Stimulated activated CD8-positive, alpha-beta memory T cell treated with anti-CD3 and anti-CD28 coated beads, Interleukin-7, amount 100 ng/mL, for 48 hours (primary cell): ENCODE data around the gene GADD45G.

Source experiments
- DNase-seq, 2 donors: peaks; one replicate each; pipeline ENCODE4 v3.0.0-alpha.2; 2020; ENCODE audit warnings: low read depth in 1 of 2; ENCODE audit errors: extremely low read depth in 1 of 2

The GADD45G gene, protein sequence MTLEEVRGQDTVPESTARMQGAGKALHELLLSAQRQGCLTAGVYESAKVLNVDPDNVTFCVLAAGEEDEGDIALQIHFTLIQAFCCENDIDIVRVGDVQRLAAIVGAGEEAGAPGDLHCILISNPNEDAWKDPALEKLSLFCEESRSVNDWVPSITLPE

DNA sequence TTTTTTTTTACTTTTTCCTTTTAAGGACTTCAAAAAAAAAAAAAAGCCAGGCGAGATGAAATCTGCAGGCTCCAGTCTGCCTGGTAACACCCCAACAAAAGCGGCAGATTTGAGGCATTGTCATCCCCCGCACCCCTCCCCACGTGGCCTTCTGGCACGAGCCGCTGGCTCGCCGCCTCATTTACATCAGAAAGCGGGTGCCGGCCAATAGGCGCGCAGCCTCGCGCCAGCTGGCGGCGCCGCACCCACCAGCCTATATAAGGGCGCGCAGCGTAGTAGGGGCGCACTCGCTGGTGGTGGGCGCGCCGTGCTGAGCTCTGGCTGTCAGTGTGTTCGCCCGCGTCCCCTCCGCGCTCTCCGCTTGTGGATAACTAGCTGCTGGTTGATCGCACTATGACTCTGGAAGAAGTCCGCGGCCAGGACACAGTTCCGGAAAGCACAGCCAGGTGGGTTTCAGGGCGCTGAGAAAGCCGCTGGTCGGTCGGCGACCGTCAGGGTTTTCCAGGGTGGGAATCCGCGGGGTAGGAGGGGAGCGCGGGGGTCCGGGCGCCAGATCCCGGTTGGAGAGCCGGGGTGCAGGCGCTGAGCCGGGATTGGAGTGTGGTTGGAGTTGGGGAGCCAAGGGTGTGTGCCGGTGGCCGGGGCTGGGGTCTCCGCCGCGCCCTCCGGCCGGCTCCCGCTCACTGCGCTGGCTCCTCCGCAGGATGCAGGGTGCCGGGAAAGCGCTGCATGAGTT, at the start of gene GADD45G:
TSS of gene GADD45G (plus strand) at position 284 of the 736 bp plus-strand sequence. CDS start at position 394, 110 bp downstream.
- DNase-seq: peak; percentile 60 to 84

DNA sequence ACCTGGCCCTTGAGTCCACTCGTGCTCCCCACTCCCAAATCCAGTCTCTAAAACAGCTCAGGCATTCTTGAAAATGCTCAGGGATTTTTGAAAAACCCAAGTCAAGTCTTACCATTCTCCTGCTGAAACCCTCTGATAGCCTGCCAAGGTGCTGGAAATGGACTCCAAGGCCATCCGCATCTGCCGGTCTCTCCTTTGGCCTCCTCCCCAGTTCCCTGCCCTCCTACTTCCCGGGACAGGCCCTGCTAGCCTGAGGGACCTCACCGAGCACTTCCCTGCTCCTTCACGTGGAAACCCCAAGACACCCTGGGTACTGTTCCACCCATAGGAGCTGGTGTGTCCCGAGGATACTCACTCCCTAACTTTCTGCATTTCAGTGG, 49.8 kb upstream of the GADD45G start:
- no peak for DNase-seq

DNA sequence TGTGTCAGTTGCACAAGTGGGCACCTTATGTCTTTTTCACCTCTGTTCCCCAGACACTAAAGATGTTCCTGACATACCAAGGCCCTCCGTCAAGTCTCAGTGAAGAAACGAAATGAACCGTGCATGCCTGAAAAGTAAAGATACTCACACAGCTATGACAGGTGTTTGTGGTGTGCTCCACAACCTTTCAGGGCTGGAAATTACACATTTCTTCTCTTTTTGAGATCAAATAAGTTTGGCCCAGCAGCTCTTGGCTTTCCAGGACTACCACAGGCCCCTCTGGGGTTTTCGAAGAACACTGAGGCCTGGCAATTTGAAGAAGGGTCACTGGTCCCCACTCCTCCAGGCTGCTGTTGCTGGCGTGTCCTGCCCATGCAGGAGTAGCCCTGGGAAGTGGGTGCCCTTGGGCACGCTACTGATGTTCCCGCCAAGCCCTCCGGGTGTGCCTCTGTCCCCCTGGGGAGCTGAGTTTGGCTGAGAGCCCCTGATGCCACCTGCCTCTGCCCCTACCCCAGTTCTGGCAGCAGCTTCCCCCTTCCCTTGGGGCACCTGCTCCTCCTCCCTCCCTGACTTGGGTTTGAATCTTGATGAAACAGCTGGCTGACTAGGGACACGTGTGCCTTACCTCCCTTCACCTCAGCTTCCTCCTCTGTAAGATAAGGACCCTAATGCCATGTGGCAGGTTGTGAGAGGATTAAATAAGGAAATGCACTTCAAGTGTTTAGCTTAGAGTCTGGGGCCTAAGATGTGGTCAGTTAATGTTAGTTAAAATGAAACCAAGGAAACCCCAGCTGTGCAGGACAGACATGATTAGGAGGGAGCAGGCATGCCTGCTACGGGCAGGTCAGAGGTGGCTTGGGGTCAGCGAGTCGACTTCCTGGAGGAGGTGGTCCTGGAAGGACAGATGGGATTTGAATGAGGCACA, 49.1 kb upstream of the GADD45G start:
- DNase-seq: no peak

DNA sequence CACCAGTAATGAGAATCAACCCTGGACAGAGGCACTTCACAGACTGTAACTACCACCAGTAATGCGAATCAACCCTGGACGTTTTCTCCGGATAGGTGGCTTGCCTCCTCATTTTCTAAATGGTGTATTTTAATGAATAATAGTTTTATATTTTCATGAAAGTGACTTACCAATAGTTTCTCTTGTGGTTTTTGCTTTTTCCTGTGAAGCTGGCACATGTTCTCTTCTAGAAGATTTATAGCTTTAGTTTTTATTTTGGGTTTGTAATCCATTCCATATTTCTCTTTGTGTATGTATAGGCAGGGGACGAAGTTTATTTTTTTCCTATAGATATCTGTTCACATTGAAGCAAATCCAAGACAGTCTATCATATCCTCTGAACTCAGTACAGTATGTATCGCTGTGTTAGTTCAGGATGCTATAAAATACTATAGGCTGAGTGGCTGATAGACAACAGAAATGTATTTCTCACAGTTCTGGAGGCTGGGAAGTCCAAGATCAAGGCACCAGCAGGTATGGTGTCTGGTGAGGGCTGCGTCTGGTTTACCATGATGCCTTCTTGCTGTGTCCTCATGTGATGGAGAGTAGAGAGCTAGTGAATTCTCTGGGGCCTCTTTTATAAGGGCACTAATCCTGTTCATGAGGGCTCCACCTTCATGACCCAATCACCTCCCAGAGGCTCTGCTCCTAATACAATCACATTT, 46.5 kb upstream of the GADD45G start:
- DNase-seq: no peak

DNA sequence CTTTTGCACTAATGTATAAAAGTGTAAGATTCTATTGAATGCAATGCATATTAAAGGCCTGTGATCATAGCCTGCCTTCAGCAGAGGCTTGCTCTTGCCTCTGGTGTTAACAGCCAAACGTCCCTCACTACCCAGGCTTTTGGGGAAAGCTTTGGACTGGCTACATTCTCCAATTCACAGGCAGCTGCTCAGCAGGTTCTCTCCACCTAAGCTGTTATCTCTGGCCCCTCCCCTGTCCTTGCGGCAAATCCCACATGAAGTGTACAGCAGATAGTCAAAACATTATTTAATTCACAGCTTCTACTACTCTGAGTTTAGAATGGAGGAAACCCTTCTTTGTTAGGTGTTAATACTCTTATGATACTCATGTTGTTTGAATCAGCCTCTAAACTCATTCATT, 45.9 kb upstream of the GADD45G start:
- no peak for DNase-seq

DNA sequence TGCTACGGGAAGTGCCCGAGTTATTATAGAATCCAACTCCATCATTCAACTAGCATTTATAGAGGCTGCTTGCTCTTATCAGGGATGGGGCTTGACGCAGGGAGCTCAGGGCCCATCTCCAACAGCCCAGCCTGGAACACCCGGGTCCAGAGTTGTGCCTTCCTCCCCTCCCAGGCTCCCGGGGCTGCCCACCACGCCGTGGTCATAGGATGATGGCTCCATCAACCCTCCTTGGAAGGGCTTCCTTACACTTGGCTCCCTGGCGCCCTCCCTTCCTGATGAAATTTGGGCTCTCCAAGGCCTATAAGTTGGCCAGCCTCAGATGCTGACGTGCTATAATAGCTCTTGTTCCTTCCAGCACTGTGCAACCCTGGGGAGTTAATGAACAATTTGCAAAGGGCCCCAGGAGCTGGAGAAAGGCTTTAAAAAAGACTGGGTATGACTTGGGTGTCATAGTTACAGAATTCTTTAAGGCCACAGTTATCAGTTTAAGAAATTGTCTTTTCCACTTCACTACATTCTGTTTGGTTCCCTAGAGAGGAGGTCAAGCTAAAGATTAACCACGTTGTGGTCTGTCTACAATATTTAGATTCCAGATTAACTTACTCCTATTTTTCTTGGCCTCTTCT, 42.5 kb upstream of the GADD45G start:
- no peak for DNase-seq

DNA sequence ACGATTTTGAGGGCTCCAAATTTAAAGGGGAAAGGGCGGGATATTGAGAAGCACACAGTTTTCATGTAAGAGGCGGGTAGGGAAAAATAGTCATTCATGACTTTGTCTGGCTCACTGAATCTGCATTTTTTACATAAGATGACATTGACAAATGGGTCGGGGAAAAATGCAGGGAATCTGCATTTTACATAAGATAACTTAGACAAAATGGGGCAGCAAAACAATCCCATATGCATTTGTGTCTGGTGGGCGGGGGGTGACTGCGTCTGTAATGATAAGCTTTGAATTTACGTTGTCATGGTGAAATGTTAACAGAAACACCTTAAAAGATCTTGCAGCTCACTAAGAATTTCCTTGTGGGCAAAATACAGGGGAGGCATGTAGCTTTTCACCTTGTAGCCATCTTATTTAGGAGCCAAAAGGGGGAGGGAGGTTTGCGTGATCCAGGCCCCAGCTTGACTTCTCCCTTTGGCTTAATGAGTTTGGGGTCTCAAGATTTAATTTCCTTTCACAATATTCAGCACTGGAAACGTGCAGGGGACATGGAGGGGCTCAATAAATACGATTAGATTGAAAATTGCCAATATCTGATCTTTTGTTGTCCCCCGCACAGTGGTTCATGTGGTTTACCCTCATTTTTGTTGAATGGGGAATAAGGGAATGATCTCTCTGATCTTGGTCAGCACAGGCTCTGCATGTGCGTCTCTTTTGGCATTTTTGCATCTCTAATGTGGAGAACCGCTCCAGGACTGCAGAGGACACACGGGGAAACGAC, 41.1 kb upstream of the GADD45G start:
- DNase-seq: no peak

DNA sequence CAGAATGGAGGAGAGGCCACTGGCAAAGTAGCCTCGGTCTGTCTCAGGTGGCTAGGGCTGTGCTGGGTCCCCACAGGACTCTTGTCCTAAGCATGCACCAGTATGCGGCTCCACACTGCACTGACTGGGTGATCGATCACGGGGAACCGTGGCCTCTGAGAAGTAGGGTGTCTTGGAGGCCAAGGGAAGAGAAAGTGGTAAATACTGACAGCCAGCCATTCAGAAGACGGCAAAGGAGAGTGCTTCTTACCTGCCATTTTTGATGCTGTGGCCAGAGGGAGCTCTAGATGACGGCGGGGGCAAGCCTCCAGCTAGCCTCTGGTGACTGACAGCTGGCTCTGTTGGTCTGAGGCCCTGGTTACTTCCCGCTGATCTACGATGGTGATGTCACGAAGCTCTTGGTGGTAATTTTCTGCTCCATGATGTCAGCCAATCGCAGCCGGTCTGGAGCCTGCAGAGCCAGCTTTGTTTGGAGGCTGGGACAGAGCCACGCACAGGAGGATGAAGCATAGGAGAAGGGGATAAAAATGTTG, 40.4 kb upstream of the GADD45G start:
- DNase-seq: no peak

DNA sequence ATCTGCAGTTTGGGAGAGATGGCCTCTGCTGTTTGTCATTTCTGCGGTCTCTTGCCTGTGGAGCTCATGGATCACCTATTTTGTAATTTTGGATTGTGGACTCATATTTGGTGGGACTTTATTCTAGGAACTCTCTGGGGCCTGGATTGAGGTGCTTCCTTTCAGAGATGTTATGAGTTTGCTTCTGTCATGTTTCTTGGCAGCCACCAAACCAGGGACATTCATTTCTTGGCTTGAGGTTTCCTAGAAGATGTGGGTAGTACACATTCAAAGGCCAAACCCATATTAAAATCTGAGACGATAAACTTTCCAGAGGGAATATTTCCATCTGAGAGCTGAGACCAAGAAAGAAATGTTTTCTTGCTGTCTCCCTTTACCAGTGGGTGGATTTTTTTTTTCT, 37.2 kb upstream of the GADD45G start:
- DNase-seq: no peak

DNA sequence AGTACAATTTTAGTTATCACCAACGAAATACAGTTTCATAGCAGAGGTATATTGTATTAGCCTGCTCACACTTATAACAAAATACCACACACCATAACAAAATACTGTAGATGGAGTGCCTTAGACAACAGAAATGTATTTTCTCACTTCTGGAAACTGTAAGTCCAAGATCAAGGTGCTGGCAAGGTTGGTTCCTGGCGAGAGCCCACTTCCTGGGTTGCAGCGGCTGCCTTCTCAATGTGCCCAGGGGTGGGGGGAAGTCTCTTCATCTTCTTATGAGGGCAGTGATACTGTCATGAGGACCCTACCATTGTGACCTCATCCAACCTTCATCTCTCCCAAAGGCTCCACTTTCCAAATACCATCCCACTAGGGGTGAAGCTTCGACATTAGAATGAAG, 30.5 kb upstream of the GADD45G start:
- no peak for DNase-seq

DNA sequence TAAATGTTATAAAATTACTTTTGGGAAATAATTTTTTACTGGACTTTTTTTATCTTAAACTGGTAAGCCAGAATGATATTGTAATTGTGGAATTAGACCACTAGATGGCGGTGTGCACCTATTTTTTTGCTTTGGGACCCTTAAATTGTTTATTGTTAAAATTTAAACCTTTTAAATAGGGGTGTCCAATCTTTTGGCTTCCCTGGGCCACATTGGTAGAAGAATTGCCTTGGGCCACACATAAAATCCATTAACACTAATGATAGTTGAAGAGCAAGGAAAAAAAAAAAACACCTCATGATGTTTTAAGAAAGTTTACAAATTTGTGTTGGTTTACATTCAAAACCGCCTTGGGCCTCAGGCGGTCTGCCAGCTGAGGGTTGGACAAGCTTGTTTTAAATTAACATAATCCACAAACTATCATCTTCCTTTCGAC, 28.4 kb upstream of the GADD45G start:
- DNase-seq: no peak

DNA sequence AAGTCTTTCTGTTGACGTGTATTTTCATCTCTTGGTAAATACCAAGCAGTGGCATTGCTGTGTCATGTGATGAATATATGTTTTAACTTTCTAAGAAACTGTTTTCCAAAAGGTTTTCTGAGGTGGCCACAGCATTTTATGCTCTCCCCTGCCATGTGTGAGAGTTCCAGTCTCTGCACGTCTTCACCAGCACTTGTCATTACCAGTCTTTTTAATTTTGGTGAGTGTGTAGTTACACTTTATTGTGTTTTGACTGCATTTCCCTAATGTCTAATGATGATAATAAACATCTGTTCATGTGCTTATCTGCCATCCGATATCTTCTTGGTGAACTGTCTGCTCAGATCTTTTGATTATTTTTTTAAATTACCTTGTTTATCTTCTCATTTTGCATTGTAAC, 27.4 kb upstream of the GADD45G start:
- DNase-seq: no peak

DNA sequence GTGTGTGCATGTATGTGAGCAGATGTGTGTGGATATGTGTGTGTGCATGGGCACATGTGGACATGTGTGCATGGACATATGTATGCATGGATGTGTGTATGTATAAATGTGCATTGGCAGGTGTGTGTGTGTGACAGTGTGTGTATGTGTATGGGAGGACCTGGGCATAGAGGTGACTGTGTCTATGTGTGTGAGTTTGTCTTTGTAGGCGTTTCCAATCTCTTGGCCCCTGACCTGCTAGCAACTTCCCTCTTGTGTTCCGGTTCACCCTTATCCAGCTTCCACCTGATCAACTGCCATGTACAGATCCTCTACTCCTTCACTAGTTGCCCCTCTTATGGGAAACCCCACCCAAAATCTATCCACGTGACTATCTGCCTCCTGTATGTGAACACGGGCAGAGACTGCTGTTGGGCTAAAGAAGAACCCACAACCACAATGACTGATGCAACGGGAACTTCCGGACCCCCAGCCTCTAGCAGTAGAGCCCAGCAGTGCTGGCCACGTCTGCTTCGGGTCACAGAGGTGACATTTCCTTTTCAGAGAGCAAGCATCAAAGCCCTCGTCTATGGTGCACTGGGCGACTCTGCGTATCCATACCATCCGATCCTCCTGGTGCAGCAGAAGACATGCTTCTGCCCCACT, 24.9 kb upstream of the GADD45G start:
- peak in 1 of 2 donors; percentile 30 for DNase-seq

DNA sequence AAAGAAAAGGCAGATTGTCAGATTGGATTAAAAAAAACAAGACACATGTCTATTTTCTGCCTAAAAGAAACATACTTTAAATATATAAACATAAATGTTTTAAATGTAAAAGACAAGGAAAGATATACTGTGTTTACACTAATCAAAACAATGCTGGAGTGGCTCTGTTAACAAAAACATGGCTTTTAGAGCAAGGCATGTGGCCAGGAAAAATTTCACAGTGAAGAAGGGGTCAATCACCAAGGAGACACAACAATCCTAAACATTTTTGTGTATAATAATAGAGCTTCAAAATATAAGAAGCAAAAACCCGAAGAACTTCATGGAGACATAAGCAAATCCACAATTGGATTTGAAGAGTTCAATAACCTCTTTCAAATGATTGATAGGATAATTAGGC, 18.5 kb upstream of the GADD45G start:
- no peak for DNase-seq

DNA sequence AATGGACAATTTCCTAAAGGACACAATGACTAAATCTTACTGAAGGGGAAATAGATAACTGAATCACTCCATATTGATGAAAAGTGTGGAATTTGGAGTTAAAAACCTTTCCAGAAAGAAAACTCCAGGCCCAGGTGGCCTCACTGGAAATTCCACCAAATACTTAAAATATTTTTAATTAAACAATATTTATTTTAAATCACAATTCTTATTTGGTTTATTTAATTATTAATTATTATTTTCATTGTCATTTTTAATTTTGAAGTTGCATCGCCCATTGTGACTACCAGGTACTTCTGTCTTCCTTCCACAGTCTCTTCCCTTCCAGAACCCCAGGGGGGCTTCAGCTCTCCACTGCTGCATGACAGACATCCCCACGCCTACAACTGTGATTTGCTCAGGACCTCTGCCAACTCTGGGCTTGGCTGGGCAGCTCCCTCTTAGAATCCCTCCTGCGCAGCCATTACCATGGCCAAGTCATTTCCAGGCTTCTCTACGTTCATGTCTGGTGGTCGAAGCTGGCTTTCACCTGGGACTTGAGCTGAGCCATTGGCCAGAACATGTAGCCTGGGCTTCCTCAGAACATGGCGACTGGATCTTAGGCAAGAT, 16.4 kb upstream of the GADD45G start:
- no peak for DNase-seq

DNA sequence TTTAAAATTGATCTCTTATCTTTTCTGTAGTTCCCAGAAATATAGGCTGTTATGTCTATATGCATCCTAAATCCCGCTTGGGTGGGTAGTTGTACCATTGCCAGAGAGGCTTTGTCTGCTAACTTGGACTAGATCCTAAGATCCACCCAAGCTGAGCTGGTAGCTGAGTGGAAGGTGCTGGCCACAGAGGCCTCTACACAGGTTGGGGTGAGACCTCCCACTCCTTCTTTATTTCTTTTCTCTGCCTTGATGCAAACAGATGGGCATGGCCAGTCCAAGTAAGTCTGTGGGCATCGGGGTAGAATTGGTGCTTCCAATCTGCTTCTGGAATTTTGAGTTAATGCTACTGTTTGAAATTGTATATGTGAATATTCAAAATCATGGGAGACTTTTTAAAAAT, 14.4 kb upstream of the GADD45G start:
- DNase-seq: no peak

DNA sequence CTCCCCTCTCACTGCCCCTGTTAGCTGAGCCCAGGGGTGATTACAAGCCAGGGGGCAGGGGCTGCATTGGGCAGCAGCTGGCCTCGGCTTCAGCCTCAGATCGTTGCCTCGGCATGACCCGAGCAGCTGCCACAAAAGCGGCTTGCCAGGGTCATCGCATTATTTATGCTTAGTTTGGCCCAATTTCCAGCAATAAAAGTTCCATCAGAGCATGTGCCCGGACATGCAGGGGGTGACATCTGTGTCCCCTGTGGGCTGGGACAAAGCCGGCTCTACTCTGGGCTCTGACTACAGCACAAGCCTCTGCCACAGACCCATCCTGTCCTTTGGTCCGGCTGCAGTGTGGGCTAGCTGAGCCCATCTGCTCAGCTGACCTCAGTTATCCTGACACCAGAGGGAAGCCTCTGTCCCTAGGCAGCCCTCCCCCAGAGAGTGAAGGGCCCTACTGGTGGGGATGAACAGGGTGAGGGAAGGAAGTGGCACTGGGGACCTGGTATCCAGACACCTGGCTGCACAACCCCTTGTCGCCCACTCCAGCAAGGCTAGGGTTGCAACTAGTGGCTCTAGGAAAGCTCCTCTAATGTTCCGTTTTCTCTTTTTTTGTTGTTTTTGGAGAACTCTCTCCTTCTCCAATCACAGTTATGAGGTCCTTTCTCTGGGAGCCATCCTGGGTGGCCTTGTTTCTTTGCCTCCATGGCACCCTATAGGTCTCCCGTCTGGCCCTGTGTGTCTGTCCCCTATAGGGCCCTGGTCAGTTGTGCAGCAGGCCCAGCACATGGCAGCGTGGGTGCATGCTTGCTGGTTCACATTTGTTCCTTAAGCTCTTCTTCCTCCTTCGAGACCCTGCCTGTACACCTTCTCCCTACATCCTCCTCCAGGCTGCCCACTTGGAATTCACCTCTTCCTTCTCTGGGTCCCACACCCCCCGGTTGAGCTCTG, 13.3 kb upstream of the GADD45G start:
- no peak for DNase-seq
